Testis (tissue), 3 donors: Measurements from ENCODE around the gene NPTX2. TPM values are rescaled to one million over a fixed set of nuclear protein-coding genes. Genes with fewer than 3 reads are reported as not detected.
A peak's percentile ranks its signal among the peaks of the same experiment; 100 is the strongest.

Experiments
- DNase-seq: peaks from one replicate; pipeline ENCODE4 v3.0.0-alpha.2; 2019
- H3K27ac ChIP-seq, 2 donors: fragments of 200-600 bp; sonication (generic); one replicate each; pipeline ENCODE4 v1.5.1; 2019
- H3K27me3 ChIP-seq: fragments of 200-600 bp; sonication (generic); one replicate; pipeline ENCODE4 v1.5.1; 2019
- H3K36me3 ChIP-seq: fragments of 200-600 bp; sonication (generic); one replicate; pipeline ENCODE4 v1.5.1; 2017; ENCODE audit warnings: low read depth; ENCODE audit errors: missing control alignments
- H3K4me1 ChIP-seq: fragments of 200-600 bp; sonication (generic); one replicate; pipeline ENCODE4 v1.5.1; 2019
- H3K4me3 ChIP-seq, 2 donors: fragments of 200-600 bp; sonication (generic); one replicate each; pipeline ENCODE4 v1.5.1; 2017 to 2019
- H3K9me3 ChIP-seq: fragments of 200-600 bp; sonication (generic); one replicate; pipeline ENCODE4 v1.5.1; 2017
- POLR2A ChIP-seq: fragments of 450-650 bp; IDR thresholded peaks from one replicate; pipeline ENCODE4 v1.6.1; 2017; ENCODE audit warnings: antibody characterized with exemption, mild to moderate bottlenecking, moderate library complexity
- WGBS, 2 donors: methylation state at CpG; one replicate each; pipeline ENCODE4 v1.1.5; 2018; 5-methylcytosine and 5-hydroxymethylcytosine counted together
- intact Hi-C: fragments of 100-400 bp; cut with DNase I; formaldehyde crosslinking; loops from one replicate; pipeline ENCODE4 v1.15.1; 2023; ENCODE audit warnings: low total_unique reads
- polyA plus RNA-seq: library from polyadenylated mRNA; stranded (reverse); fragments of 350-450 nt; fragmentation: Illumina TruSeq; extraction: RNeasy Lipid Tissue Mini Kit (QIAGEN cat#74804); gene quantifications from one replicate; pipeline ENCODE4 v1.2.3, GENCODE V29; 2014; ENCODE audit warnings: low read depth, low replicate concordance; ENCODE audit not compliant: insufficient read depth
- total RNA-seq, 2 donors: library from RNA; depleted of rRNA; stranded (reverse); fragments of >200 nt; gene quantifications; one replicate each; pipeline ENCODE4 v1.2.3, GENCODE V29; 2016
- TF ChIP-seq, protein P1 (sequence below), 3 experiments: fragments of 450-650 bp in 2 of 3; fragments of 200-600 bp in 1 of 3; sonication (generic) in 1 of 3; IDR thresholded peaks; one replicate each; pipeline ENCODE4 v1.5.1; 2016 to 2019; ENCODE audit warnings: antibody characterized with exemption in 3 of 3, mild to moderate bottlenecking in 2 of 3, moderate library complexity in 1 of 3

The NPTX2 gene
- total and polyA plus RNA-seq, 3 donors from 2014 or later: 77.3 to 139 (median 136) TPM

DNA sequence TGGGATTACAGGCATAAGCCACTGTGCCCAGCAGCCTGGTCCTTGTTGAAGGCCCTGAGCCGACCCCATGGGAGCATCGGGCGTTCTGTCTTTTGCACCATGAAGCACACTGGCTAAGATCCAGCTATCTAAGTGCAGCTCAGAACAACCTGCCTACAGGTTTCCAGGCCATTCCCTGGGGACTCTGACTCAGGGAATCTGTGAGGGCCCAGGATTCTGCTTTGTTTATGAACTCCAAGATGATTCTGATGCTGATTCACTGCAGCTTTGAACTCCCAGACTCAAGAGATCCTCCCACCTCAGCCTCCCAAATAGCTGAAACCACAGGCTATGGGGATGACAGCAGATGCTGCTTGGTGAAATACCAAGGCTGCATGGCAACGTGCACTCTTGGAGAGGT lies 30.2 kb downstream of the NPTX2 start:
- TF ChIP-seq, protein P1, sequence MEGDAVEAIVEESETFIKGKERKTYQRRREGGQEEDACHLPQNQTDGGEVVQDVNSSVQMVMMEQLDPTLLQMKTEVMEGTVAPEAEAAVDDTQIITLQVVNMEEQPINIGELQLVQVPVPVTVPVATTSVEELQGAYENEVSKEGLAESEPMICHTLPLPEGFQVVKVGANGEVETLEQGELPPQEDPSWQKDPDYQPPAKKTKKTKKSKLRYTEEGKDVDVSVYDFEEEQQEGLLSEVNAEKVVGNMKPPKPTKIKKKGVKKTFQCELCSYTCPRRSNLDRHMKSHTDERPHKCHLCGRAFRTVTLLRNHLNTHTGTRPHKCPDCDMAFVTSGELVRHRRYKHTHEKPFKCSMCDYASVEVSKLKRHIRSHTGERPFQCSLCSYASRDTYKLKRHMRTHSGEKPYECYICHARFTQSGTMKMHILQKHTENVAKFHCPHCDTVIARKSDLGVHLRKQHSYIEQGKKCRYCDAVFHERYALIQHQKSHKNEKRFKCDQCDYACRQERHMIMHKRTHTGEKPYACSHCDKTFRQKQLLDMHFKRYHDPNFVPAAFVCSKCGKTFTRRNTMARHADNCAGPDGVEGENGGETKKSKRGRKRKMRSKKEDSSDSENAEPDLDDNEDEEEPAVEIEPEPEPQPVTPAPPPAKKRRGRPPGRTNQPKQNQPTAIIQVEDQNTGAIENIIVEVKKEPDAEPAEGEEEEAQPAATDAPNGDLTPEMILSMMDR (IDR thresholded peaks at IDR 0.05): no peak
- TF ChIP-seq POLR2A: no peak
- H3K4me3 ChIP-seq: no peak overlapping the region
- no peaks in the 10 kb centered on the region for H3K4me1 ChIP-seq
- no peaks in the 10 kb centered on the region for H3K27me3 ChIP-seq
- intact Hi-C loops: no loop called here
- no peak overlapping the region for H3K27ac ChIP-seq
- no peaks in the 10 kb centered on the region for H3K9me3 ChIP-seq
- WGBS, 2 donors: 75 to 94% methylated on average over 3 to 4 of the region's 4 CpGs
- no peak for DNase-seq
- H3K36me3 ChIP-seq: no peaks in the 10 kb centered on the region

DNA sequence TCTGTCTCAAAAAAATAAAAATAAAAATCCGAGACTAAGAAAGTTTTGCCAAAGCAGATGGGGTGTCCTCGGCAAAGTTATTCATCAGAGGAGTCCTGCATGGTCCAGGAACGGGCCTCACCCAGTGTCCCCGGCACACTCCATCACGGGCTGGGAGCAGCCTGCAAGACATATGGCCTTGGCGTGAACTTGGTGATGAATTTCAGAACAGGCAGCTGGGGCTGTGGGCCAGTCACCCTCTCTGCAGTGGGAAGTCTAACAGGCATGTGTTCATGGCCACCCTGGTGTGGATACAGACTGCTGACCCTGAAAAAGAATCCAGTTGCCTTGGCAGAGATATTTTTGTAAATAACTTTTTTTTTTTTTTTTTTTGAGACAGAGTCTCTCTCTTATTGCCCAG lies 34.7 kb downstream of the NPTX2 start:
- Histone ChIP-seq H3K27ac (no peak overlapping the region), H3K4me3 (no peak overlapping the region), H3K27me3 (no peaks in the 10 kb centered on the region), H3K9me3 (no peaks in the 10 kb centered on the region), H3K4me1 (no peaks in the 10 kb centered on the region), H3K36me3 (no peaks in the 10 kb centered on the region)
- 36 to 50% methylated on average over 6 of the region's 6 CpGs for WGBS, 2 donors
- peak; percentile 79 for DNase-seq
- TF ChIP-seq, protein P1 (IDR thresholded peaks at IDR 0.05): no peak
- no peak for TF ChIP-seq POLR2A
- intact Hi-C loops: no loop called here

DNA sequence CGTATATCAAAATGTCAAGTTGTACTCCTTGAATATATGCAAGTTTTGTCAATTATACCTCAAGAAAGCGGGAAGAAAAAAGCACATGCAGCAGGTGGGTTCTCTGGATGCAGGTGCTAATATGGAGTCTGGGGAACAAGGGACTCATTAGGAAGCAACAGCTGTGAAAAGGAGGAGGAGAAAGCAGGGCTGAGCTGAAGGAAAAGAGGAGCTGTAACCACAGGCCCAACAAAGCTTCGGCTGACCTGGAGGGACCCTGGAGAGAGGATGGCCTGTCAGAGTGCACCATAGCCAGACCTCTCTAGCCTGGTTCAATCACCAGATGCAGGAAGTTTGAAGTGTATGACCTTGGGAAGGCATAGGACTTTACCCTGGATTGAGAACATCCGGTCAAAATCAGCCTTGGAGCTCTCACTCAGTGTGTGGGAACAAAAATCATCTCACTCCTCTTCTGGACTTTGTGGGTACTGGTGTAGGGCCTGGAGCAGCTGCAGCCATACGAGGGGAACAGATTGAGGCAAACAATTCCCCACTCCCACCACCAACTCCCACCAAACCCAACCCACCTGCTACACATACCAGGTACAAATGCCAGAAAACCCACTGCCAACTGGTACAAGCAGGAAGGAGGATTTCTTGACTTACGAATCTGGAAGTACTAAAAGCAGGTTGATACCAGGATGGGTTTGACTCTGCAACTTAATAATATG lies 36.7 kb downstream of the NPTX2 start:
- H3K4me3 ChIP-seq: no peak overlapping the region
- no peaks in the 10 kb centered on the region for H3K9me3 ChIP-seq
- no peak for TF ChIP-seq POLR2A
- TF ChIP-seq, protein P1 (IDR thresholded peaks at IDR 0.05): no peak
- intact Hi-C loops: no loop called here
- H3K4me1 ChIP-seq: no peaks in the 10 kb centered on the region
- H3K27me3 ChIP-seq: no peaks in the 10 kb centered on the region
- H3K27ac ChIP-seq: no peak overlapping the region
- WGBS, 2 donors: 73 to 75% methylated on average over 6 of the region's 6 CpGs
- no peaks in the 10 kb centered on the region for H3K36me3 ChIP-seq
- DNase-seq: no peak

DNA sequence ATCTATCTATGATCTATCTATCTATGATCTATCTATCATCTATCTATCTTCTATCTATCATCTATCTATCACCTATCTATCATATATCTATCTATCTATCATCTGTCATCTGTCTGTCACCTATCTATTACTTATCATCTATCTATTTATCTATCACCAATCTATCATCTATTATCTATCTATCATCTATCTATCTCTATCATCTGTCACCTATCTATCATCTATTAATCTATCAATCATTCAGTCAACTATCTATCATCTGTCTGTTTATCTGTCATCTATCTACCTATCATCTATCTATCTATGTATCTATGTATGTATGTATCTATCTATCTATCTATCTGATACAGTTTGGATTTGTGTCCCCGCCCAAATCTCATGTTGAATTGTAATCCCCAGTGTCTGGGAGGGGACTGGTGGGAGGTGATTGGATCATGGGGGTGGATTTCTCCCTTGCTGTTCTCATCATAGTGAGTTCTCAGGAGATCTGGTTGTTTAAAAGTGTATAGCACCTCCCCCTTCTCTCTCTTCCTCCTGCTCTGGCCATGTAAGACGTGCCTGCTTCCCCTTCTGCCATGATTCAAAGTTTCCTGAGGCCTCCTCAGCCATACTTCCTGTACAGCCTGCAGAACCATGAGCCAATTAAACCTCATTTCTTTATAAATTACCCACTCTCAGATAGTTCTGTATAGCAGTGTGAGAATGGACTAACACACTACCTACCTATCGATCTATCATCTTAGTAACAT lies 37.6 kb downstream of the NPTX2 start:
- H3K36me3 ChIP-seq: no peaks in the 10 kb centered on the region
- H3K4me3 ChIP-seq: no peak overlapping the region
- DNase-seq: no peak
- no peaks in the 10 kb centered on the region for H3K4me1 ChIP-seq
- no peaks in the 10 kb centered on the region for H3K9me3 ChIP-seq
- no peak for TF ChIP-seq POLR2A
- TF ChIP-seq, protein P1 (IDR thresholded peaks at IDR 0.05): no peak
- no peak overlapping the region for H3K27ac ChIP-seq
- H3K27me3 ChIP-seq: no peaks in the 10 kb centered on the region
- 78 to 83% methylated on average over 3 of the region's 3 CpGs for WGBS, 2 donors
- intact Hi-C loops: no loop called here
